HG02623 (cell line): ENCODE results near the gene SQSTM1.
"Not testable (repeated sequence)": the region's sequence is repeated elsewhere in the genome, so short reads cannot be mapped to it uniquely, and the experiment has no call there.

Experiments
- ATAC-seq: cut with Tn5 transposase; IDR thresholded peaks from one replicate; pipeline ENCODE4 v1.9.1; 2021; ENCODE audit warnings: moderate library complexity; ENCODE audit not compliant: unreplicated experiment

Gene SQSTM1

GRCh38 chr5:179823937-179824744, 3.4 kb downstream of the SQSTM1 start:
- ATAC-seq, result no peak

GRCh38 chr5:179824745-179825112, 4.0 kb downstream of the SQSTM1 start:
- no peak for ATAC-seq

DNA sequence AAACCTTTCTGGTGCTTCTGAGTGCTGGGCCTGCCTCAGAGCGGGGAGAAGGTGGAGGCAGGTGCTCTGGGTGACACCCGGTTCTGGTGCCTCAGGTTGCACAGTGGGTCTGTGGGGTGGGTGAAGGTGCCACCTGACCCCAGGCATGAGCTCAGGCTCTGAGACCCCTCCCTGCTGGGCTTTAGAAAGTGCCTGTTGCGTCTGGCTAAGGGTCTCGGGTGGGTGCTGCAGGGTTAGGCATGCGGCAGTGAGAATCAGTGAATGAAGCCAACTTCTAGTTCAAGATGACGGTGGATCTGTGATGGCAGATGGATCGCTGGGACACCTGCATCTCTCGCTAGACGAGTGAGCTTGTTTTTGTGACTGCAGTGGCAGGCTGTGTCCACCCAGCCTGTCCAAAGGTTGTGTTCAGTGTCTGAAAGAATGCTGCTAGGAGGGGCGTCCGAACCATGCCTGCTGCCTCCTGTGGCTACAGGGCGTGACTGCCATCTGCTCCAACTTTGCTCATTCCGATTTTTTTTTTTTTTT, 5.0 kb downstream of the SQSTM1 start:
- no peak for ATAC-seq

GRCh38 chr5:179827680-179828079, 7.0 kb downstream of the SQSTM1 start:
- ATAC-seq, result no peak

- ATAC-seq, result no peak
Observed at GRCh38 chr5:179828756-179829421, 8.2 kb downstream of the SQSTM1 start.

DNA sequence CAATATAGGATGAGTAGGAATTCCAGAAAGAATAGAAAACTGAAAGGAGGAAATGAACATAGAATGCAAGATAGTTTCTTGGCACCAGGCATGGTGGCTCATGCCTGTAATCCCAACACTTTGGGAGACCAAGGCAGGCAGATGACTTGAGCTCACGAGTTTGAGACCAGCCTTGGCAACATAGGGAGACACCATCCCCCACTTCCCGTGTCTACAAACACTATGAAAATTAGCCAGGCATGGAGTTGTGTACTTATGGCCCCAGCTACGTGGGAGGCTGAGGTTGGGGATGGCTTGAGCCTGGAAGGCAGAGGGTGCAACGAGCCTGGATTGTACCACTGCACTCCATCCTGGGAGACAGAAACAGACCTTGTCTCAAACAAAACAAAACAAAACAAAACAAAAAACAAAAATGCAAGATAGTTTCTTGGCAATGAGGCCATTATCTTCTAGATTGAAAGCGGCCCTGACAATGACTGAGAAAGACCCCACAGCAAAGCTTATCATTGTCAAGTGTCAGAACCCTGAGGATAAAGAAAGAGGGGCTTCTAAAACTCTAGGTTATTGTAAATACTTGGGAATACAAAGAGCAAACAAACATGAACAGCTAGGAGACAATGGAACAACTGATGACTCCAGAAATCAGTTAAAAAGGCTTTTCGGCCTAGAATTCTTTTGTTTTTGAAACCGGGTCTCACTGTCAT, 9.2 kb downstream of the SQSTM1 start:
- no peak for ATAC-seq

DNA sequence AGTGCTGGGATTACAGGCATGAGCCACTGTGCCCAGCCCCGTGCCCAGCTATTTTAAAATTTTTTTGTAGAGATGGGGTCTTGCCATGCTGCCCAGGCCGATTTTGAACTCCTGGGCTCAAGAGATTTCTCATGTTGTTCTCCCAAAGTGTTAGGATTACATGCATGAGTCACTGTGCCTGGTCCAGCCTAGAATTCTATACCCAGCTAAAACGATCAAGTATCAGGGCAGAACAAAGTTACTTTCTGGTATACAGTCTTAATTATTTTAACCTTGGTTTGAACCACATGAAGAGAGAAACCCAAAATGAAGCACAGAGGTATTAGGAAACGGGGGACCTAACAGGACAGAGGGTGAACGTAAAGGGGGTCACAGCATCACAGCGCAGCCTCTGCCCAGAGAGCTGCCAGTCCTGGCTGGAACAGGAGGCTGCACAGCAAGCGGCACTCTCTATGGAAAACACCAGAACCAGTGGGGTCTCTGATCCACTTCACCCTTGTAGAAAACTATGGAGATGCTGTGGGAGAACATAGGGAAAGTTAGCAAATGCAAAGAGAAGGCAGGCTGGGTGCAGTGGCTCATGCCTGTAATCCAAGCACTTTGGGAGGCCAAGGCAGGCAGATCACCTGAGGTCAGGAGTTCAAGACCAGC, 10.2 kb downstream of the SQSTM1 start:
- no peak for ATAC-seq

GRCh38 chr5:179832039-179832745, 11.5 kb downstream of the SQSTM1 start:
- ATAC-seq, result no peak

- ATAC-seq, result no peak
Observed at GRCh38 chr5:179833056-179833708, 12.5 kb downstream of the SQSTM1 start.

- no peak for ATAC-seq
Observed at GRCh38 chr5:179833709-179834070, 13.0 kb downstream of the SQSTM1 start.

- no peak for ATAC-seq
Observed at GRCh38 chr5:179834120-179834519, 13.4 kb downstream of the SQSTM1 start.

DNA sequence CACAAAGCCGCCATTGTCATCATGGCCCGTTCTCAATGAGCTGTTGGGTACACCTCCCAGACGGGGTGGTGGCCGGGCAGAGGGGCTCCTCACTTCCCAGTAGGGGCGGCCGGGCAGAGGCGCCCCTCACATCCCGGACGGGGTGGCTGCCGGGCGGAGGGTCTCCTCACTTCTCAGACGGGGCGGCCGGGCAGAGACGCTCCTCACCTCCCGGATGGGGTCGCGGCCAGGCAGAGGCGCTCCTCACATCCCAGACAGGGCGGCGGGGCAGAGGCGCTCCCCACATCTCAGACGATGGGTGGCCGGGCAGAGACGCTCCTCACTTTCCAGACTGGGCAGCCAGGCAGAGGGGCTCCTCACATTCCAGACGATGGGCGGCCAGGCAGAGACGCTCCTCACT, 14.2 kb downstream of the SQSTM1 start:
- not testable (repeated sequence) for ATAC-seq

GRCh38 chr5:179836225-179837019, 15.7 kb downstream of the SQSTM1 start:
- ATAC-seq, result no peak

- ATAC-seq, result no peak
Observed at GRCh38 chr5:179837076-179838011, 16.6 kb downstream of the SQSTM1 start.

- ATAC-seq, result no peak
Observed at GRCh38 chr5:179839328-179840256, 18.9 kb downstream of the SQSTM1 start.

DNA sequence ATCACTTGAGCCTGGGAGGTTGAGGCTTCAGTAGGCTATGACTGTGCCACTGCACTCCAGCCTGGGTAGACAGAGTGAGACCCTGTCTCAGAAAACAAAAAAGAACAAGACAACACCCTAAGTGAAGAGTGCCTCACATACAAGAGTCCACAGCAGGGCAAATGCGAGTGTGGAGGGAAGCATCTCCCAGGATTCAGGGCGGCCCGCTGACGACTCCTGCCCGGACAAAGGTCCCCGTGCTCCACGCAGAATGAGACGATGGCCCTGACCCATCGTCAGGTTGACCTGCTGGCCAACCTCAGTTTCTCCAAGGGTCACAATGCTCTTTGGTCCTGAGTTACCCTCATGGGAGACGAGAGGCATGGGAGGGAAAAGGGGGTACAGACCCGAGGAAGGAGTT, 19.6 kb downstream of the SQSTM1 start:
- ATAC-seq, result no peak

GRCh38 chr5:179840766-179841165, 20.1 kb downstream of the SQSTM1 start:
- ATAC-seq, result no peak
